Measurements from ENCODE around the gene PBX4.

DNA sequence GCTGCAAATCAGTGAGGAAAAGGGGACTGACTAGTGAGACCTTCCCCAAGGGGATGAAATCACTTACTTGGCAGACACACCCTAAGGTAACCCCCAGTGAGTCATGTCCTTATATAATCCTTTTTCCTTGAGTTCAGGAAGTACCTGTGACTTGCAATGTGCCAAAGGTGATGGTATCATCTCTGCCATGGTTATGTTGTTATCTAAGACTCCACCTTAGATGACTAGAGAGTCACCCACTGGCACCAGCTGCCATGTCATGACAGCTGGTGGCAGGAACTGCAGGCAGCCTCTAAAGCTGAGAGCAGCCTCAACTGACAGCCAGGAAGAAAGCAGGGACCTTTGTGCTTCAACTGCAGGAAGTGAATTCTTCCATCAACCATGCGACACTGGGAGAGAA, 12.5 kb downstream of the PBX4 start:
- TF ChIP-seq, protein P1, sequence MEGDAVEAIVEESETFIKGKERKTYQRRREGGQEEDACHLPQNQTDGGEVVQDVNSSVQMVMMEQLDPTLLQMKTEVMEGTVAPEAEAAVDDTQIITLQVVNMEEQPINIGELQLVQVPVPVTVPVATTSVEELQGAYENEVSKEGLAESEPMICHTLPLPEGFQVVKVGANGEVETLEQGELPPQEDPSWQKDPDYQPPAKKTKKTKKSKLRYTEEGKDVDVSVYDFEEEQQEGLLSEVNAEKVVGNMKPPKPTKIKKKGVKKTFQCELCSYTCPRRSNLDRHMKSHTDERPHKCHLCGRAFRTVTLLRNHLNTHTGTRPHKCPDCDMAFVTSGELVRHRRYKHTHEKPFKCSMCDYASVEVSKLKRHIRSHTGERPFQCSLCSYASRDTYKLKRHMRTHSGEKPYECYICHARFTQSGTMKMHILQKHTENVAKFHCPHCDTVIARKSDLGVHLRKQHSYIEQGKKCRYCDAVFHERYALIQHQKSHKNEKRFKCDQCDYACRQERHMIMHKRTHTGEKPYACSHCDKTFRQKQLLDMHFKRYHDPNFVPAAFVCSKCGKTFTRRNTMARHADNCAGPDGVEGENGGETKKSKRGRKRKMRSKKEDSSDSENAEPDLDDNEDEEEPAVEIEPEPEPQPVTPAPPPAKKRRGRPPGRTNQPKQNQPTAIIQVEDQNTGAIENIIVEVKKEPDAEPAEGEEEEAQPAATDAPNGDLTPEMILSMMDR (IDR thresholded peaks at IDR 0.05): no peak
- TF ChIP-seq POLR2AphosphoS5 (IDR thresholded peaks at IDR 0.05): peak in 1 of 3 donors; percentile 36
